Daoy (cell line): ENCODE data around the gene GPHN. TPM values are rescaled to one million over a fixed set of nuclear protein-coding genes. Genes with fewer than 3 reads are reported as not detected.
"Not testable (repeated sequence)": the region's sequence is repeated elsewhere in the genome, so short reads cannot be mapped to it uniquely, and the experiment has no call there.

Experiments used
- DNase-seq: peaks from one replicate; pipeline ENCODE4 v3.0.0-alpha.2; 2015; ENCODE audit warnings: low read depth
- total RNA-seq: library from RNA; depleted of rRNA; stranded (reverse); fragments of >200 nt; shearing (Covaris generic); gene quantifications from 2 replicates; pipeline ENCODE4 v1.2.3, GENCODE V29; 2014

Gene GPHN
- total RNA-seq, 1 experiment from 2014 or later, result 21.9 TPM

GRCh38 chr14:66652525-66653106, 144.7 kb downstream of the GPHN start:
- DNase-seq, result no peak

GRCh38 chr14:66657780-66658179, 149.8 kb downstream of the GPHN start:
- DNase-seq, result no peak

GRCh38 chr14:66662374-66662773, 154.4 kb downstream of the GPHN start:
- DNase-seq, result peak; percentile 28

- no peak for DNase-seq
These were observed 169.8 kb downstream of the GPHN start for GRCh38 chr14:66677780-66678179.

GRCh38 chr14:66680216-66680615, 172.3 kb downstream of the GPHN start:
- DNase-seq, result no peak

GRCh38 chr14:66696326-66696725, 188.4 kb downstream of the GPHN start:
- no peak for DNase-seq

GRCh38 chr14:66698503-66698902, 190.6 kb downstream of the GPHN start:
- DNase-seq, result no peak

GRCh38 chr14:66701813-66702212, 193.9 kb downstream of the GPHN start:
- DNase-seq, result no peak

- no peak for DNase-seq
These were observed 200.3 kb downstream of the GPHN start for GRCh38 chr14:66708267-66708666.

- peak; percentile 67 for DNase-seq
These were observed 201.3 kb downstream of the GPHN start for GRCh38 chr14:66709291-66709690.

- DNase-seq, result not testable (repeated sequence)
These were observed 206.3 kb downstream of the GPHN start for GRCh38 chr14:66714291-66714690.

- not testable (repeated sequence) for DNase-seq
These were observed 207.4 kb downstream of the GPHN start for GRCh38 chr14:66715313-66715712.

- no peak for DNase-seq
These were observed 208.3 kb downstream of the GPHN start for GRCh38 chr14:66716227-66716626.

- no peak for DNase-seq
These were observed 209.7 kb downstream of the GPHN start for GRCh38 chr14:66717561-66718140.

- DNase-seq, result no peak
These were observed 217.0 kb downstream of the GPHN start for GRCh38 chr14:66724996-66725395.

- not testable (repeated sequence) for DNase-seq
These were observed 223.4 kb downstream of the GPHN start for GRCh38 chr14:66731298-66731697.

GRCh38 chr14:66735853-66736252, 227.9 kb downstream of the GPHN start:
- no peak for DNase-seq

GRCh38 chr14:66739826-66740225, 231.9 kb downstream of the GPHN start:
- DNase-seq, result no peak

- no peak for DNase-seq
These were observed 237.1 kb downstream of the GPHN start for GRCh38 chr14:66745078-66745477.

- DNase-seq, result peak; percentile 22
These were observed 238.5 kb downstream of the GPHN start for GRCh38 chr14:66746316-66747006.

- DNase-seq, result no peak
These were observed 244.2 kb downstream of the GPHN start for GRCh38 chr14:66752109-66752508.

GRCh38 chr14:66758031-66758613, 250.2 kb downstream of the GPHN start:
- no peak for DNase-seq

GRCh38 chr14:66772146-66772545, 264.2 kb downstream of the GPHN start:
- DNase-seq, result no peak
